Calu3 (cell line): ENCODE data around the gene CSTPP1. TPM values are rescaled to one million over a fixed set of nuclear protein-coding genes. Genes with fewer than 3 reads are reported as not detected.
A peak's percentile ranks its signal among the peaks of the same experiment; 100 is the strongest.
"Not testable (repeated sequence)": the region's sequence is repeated elsewhere in the genome, so short reads cannot be mapped to it uniquely, and the experiment has no call there.

ENCODE experiments used
- BruUV-seq: library from RNA; stranded (reverse); fragments of 400-500 nt; replicated peaks from 2 replicates; lab custom pipeline; 2021; lab: Mats Ljungman, UMichigan
- CTCF ChIA-PET: fragments of 300-600 bp; sonication (Branson Sonifier 250); formaldehyde crosslinking; loops from one replicate; lab custom pipeline; 2022; ENCODE audit warnings: antibody characterized with exemption; lab: Charles Lee
- DNase-seq: peaks from one replicate; pipeline ENCODE4 v3.0.0; 2022
- H3K27ac Mint-ChIP-seq: one replicate; pipeline ENCODE4 v1.8.0; 2022; ENCODE audit warnings: mixed read lengths; ENCODE audit not compliant: unreplicated experiment
- H3K27me3 Mint-ChIP-seq: one replicate; pipeline ENCODE4 v1.8.0; 2022; ENCODE audit warnings: mixed read lengths; ENCODE audit not compliant: unreplicated experiment
- H3K36me3 Mint-ChIP-seq: one replicate; pipeline ENCODE4 v1.8.0; 2022; ENCODE audit warnings: mild to moderate bottlenecking, moderate library complexity, mixed read lengths; ENCODE audit not compliant: insufficient read depth, unreplicated experiment
- H3K4me1 Mint-ChIP-seq: one replicate; pipeline ENCODE4 v1.8.0; 2022; ENCODE audit warnings: mild to moderate bottlenecking, low read depth, mixed read lengths; ENCODE audit not compliant: unreplicated experiment
- H3K4me3 Mint-ChIP-seq: one replicate; pipeline ENCODE4 v1.8.0; 2022; ENCODE audit warnings: mild to moderate bottlenecking, low read depth, moderate library complexity, mixed read lengths; ENCODE audit not compliant: unreplicated experiment
- H3K9me3 Mint-ChIP-seq: one replicate; pipeline ENCODE4 v1.8.0; 2022; ENCODE audit warnings: low read depth, mixed read lengths; ENCODE audit not compliant: unreplicated experiment
- CTCF ChIP-seq: fragments of 200-600 bp; IDR thresholded peaks from one replicate; pipeline ENCODE4 v1.8.0; 2022; ENCODE audit warnings: antibody characterized with exemption; ENCODE audit not compliant: unreplicated experiment
- intact Hi-C: fragments of 100-400 bp; cut with micrococcal nuclease; formaldehyde crosslinking; loops from one replicate; pipeline ENCODE4 v1.10.0; 2022; ENCODE audit not compliant: unreplicated experiment
- total RNA-seq: library from RNA; stranded (reverse); gene quantifications from 2 replicates; pipeline ENCODE4 v1.2.3, GENCODE V29; 2022

The CSTPP1 gene
- total RNA-seq, 1 experiment from 2014 or later: 23.2 TPM

GRCh38 chr11:46918083-46918787 lies 18.3 kb upstream of the CSTPP1 start, which contains the start of gene LRP4:
Gene LRP4, minus strand, starts transcription at chr11:46918550. Its CDS starts 171 bp downstream, at chr11:46918379.
- CTCF ChIA-PET: interaction anchor here (0.6 kb wide), 1 partner anchor 114 kb away, joined by 4 read pairs; no protein-coding TSS in a partner anchor
- peaks cover 12% of the 10 kb centered on the region for H3K4me1 Mint-ChIP-seq
- H3K36me3 Mint-ChIP-seq: peaks cover 19% of the 10 kb centered on the region
- BruUV-seq: no TSS peak
- intact Hi-C loops: loop anchor here (10.0 kb wide), 1 partner anchor 67 kb away; no protein-coding TSS in a partner anchor
- peaks cover 60% of the 10 kb centered on the region for H3K27me3 Mint-ChIP-seq
- TF ChIP-seq CTCF: no peak
- H3K4me3 Mint-ChIP-seq: peak within 1 kb of the TSS; percentile 72
- DNase-seq: peak; percentile 66
- H3K27ac Mint-ChIP-seq: no peak within 1 kb of the TSS
- no peaks in the 10 kb centered on the region for H3K9me3 Mint-ChIP-seq

- Mint-ChIP-seq H3K4me1 (peaks cover 12% of the 10 kb centered on the region), H3K27ac (no peak overlapping the region), H3K36me3 (peaks cover 19% of the 10 kb centered on the region), H3K4me3 (peak overlapping the region; percentile 72), H3K27me3 (peaks cover 53% of the 10 kb centered on the region), H3K9me3 (no peaks in the 10 kb centered on the region)
- CTCF ChIA-PET: interaction anchor here (0.6 kb wide), 2 partner anchors 11 to 113 kb away, joined by 3 to 4 read pairs; no protein-coding TSS in a partner anchor
- intact Hi-C loops: loop anchor here (10.0 kb wide), 1 partner anchor 66 kb away; no protein-coding TSS in a partner anchor
- no peak for TF ChIP-seq CTCF
- BruUV-seq: no TSS peak
- DNase-seq: no peak
These were observed 17.6 kb upstream of the CSTPP1 start for GRCh38 chr11:46918788-46919513.

GRCh38 chr11:46920755-46921154 lies 15.8 kb upstream of the CSTPP1 start:
- no peak overlapping the region for H3K4me3 Mint-ChIP-seq
- intact Hi-C loops: no loop called here
- DNase-seq: no peak
- peaks cover 35% of the 10 kb centered on the region for H3K27me3 Mint-ChIP-seq
- BruUV-seq: no TSS peak
- CTCF ChIA-PET: no interaction called here
- no peak overlapping the region for H3K27ac Mint-ChIP-seq
- TF ChIP-seq CTCF: no peak
- H3K36me3 Mint-ChIP-seq: peaks cover 19% of the 10 kb centered on the region
- H3K4me1 Mint-ChIP-seq: peaks cover 12% of the 10 kb centered on the region
- H3K9me3 Mint-ChIP-seq: no peaks in the 10 kb centered on the region

- H3K4me1 Mint-ChIP-seq: peaks cover 14% of the 10 kb centered on the region
- BruUV-seq, CTCF ChIA-PET, DNase-seq, H3K36me3 Mint-ChIP-seq, intact Hi-C loops, H3K4me3 Mint-ChIP-seq, H3K27ac Mint-ChIP-seq, H3K9me3 Mint-ChIP-seq: not testable (repeated sequence)
- peaks cover 11% of the 10 kb centered on the region for H3K27me3 Mint-ChIP-seq
These were observed 8.6 kb upstream of the CSTPP1 start for GRCh38 chr11:46927928-46928327.

GRCh38 chr11:46928701-46929100 lies 7.9 kb upstream of the CSTPP1 start:
- H3K27ac Mint-ChIP-seq, intact Hi-C loops, H3K36me3 Mint-ChIP-seq, DNase-seq, BruUV-seq, H3K4me3 Mint-ChIP-seq, H3K9me3 Mint-ChIP-seq: not testable (repeated sequence)
- peaks cover 14% of the 10 kb centered on the region for H3K4me1 Mint-ChIP-seq
- CTCF ChIA-PET: interaction anchor here (0.6 kb wide), 1 partner anchor 27 kb away, joined by 3 read pairs; no protein-coding TSS in a partner anchor
- peaks cover 11% of the 10 kb centered on the region for H3K27me3 Mint-ChIP-seq
